ENCODE results near the gene LARGE1. TPM values are rescaled to one million over a fixed set of nuclear protein-coding genes. Genes with fewer than 3 reads are reported as not detected.

Gene LARGE1
- total and polyA plus RNA-seq, 2 experiments from 2014 or later: 21.2 to 23.6 TPM

DNA sequence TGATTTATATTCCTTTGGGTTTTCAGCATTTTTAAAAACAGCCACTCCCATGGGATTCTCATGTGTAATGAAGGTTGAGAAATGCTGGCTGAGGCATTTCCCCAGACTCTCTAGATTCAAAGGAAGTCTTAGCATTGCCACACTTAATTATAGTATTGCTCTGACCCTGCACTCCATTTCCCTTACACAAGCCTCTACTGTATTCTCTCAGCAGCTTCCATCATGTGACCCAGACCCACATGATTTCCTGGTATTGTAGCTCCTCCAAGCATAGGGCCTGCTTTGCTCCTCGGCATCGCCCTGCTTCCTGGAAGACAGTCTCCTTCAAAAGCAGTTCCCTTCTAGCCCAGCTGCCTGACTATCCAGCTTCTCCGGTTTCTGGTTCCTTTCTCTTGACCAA, 261.5 kb downstream of the LARGE1 start:
- Histone ChIP-seq H3K27ac (peak overlapping the region; percentile 8), H4K20me1 (ENCODE audit: insufficient read depth, poor library complexity, severe bottlenecking) (no peaks in the 10 kb centered on the region), H3K4me3 (no peak overlapping the region), H3K9me2 (replicated peaks; ENCODE audit: insufficient read depth) (no peaks in the 10 kb centered on the region), H2AFZ (no peak overlapping the region), H3K27me3 (no peaks in the 10 kb centered on the region), H3K4me2 (no peak overlapping the region), H3K36me3 (replicated peaks; ENCODE audit: insufficient read depth, low read depth) (no peaks in the 10 kb centered on the region), H3K9me3 (ENCODE audit: low read depth) (no peaks in the 10 kb centered on the region), H3K79me2 (peaks cover 3% of the 10 kb centered on the region), H3K4me1 (ENCODE audit: insufficient read depth) (peaks cover 10% of the 10 kb centered on the region)
- WGBS (ENCODE audit: low lambda C conversion rate, missing lambda C conversion rate): 80% methylated on average over 3 of the region's 3 CpGs
- DNase-seq (ENCODE audit: low spot score): peak; percentile 39
- TF ChIP-seq EZH2phosphoT487 (IDR thresholded peaks at IDR 0.05; ENCODE audit: low read depth, severe bottlenecking, unreplicated experiment) (no peak), EZH2 (IDR thresholded peaks at IDR 0.05; ENCODE audit: borderline replicate concordance) (no peak)
- TF ChIP-seq, protein P1, sequence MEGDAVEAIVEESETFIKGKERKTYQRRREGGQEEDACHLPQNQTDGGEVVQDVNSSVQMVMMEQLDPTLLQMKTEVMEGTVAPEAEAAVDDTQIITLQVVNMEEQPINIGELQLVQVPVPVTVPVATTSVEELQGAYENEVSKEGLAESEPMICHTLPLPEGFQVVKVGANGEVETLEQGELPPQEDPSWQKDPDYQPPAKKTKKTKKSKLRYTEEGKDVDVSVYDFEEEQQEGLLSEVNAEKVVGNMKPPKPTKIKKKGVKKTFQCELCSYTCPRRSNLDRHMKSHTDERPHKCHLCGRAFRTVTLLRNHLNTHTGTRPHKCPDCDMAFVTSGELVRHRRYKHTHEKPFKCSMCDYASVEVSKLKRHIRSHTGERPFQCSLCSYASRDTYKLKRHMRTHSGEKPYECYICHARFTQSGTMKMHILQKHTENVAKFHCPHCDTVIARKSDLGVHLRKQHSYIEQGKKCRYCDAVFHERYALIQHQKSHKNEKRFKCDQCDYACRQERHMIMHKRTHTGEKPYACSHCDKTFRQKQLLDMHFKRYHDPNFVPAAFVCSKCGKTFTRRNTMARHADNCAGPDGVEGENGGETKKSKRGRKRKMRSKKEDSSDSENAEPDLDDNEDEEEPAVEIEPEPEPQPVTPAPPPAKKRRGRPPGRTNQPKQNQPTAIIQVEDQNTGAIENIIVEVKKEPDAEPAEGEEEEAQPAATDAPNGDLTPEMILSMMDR (IDR thresholded peaks at IDR 0.05; ENCODE audit: poor library complexity): no peak

DNA sequence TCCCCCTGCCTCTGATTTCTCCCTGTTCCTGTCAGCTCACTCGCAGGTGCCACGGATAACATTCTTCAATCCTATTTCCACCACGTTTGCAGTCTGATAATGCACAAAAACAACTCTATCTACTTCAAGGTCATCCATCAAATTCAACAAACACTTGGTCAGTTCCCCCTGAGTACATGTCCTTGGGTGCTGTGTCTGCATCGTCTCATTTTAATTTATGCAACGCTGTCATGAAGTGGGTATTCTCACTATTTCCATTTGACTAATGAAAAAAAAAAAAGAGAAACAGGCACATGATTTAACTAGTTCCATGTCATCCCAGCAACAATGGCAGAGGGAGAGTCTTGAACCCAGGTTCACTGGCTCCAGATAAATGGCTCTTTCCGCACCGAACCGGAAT, 262.6 kb downstream of the LARGE1 start:
- Histone ChIP-seq H2AFZ (no peak overlapping the region), H3K79me2 (peaks cover 3% of the 10 kb centered on the region), H4K20me1 (ENCODE audit: insufficient read depth, poor library complexity, severe bottlenecking) (no peaks in the 10 kb centered on the region), H3K4me3 (no peak overlapping the region), H3K27ac (no peak overlapping the region), H3K36me3 (replicated peaks; ENCODE audit: insufficient read depth, low read depth) (no peaks in the 10 kb centered on the region), H3K27me3 (no peaks in the 10 kb centered on the region), H3K9me3 (ENCODE audit: low read depth) (no peaks in the 10 kb centered on the region), H3K9me2 (replicated peaks; ENCODE audit: insufficient read depth) (no peaks in the 10 kb centered on the region), H3K4me2 (no peak overlapping the region), H3K4me1 (ENCODE audit: insufficient read depth) (peaks cover 17% of the 10 kb centered on the region)
- TF ChIP-seq EZH2 (IDR thresholded peaks at IDR 0.05; ENCODE audit: borderline replicate concordance) (no peak), EZH2phosphoT487 (IDR thresholded peaks at IDR 0.05; ENCODE audit: low read depth, severe bottlenecking, unreplicated experiment) (no peak)
- TF ChIP-seq, protein P1 (IDR thresholded peaks at IDR 0.05; ENCODE audit: poor library complexity): no peak
- no peak for DNase-seq (ENCODE audit: low spot score)
- 87% methylated on average over 8 of the region's 8 CpGs for WGBS (ENCODE audit: low lambda C conversion rate, missing lambda C conversion rate)

DNA sequence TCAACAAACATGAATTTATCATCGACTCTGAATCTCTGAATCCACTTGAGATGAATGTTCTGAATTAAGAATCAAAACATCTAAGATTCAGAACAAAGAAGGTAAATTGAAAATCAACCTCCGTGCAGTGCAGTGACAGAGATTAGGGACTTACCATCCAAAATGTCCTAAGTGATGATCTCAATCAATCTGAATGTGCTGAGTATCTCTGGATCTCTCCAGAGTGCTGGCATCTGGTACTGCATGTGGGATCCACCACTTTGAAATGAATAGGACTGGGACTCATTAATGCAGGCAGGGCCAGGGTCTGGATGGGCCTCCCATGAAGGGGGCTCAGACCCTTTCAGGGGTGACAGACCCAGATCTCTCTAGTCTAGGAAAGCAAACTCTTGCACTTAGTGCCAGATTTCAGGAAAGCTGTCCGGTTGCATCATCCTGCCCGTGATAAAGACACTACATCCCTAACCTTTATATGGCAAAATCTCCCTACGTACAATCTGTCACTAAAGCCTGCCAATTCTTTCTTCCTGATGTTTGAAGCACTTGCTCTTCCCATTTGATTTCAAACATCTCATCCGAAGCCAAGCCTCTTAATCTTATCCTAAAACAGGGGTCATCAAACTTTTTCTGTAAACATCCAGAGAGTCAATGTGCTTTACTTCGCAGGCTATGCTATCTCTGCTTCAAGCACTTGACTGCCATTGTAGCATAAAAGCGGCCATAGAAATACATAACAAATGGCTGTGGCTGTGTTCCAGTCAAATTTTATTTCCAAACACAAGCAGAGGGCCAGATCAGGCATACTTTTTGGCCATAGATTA, 263.3 kb downstream of the LARGE1 start:
- Histone ChIP-seq H3K36me3 (replicated peaks; ENCODE audit: insufficient read depth, low read depth) (no peaks in the 10 kb centered on the region), H3K79me2 (peaks cover 3% of the 10 kb centered on the region)

More for the DNA sequence above, 263.3 kb downstream of the LARGE1 start:
- peaks cover 17% of the 10 kb centered on the region for H3K4me1 ChIP-seq (ENCODE audit: insufficient read depth)
- no peak overlapping the region for H3K27ac ChIP-seq
- H3K4me3 ChIP-seq: no peak overlapping the region
- no peaks in the 10 kb centered on the region for H4K20me1 ChIP-seq (ENCODE audit: insufficient read depth, poor library complexity, severe bottlenecking)
- WGBS (ENCODE audit: low lambda C conversion rate, missing lambda C conversion rate): 85% methylated on average over 8 of the region's 8 CpGs
- TF ChIP-seq, protein P1 (IDR thresholded peaks at IDR 0.05; ENCODE audit: poor library complexity): no peak
- TF ChIP-seq EZH2phosphoT487 (IDR thresholded peaks at IDR 0.05; ENCODE audit: low read depth, severe bottlenecking, unreplicated experiment): no peak
- no peak for TF ChIP-seq EZH2 (IDR thresholded peaks at IDR 0.05; ENCODE audit: borderline replicate concordance)
- H3K9me2 ChIP-seq (replicated peaks; ENCODE audit: insufficient read depth): no peaks in the 10 kb centered on the region
- DNase-seq (ENCODE audit: low spot score): no peak
- H2AFZ ChIP-seq: no peak overlapping the region
- H3K4me2 ChIP-seq: no peak overlapping the region
- H3K27me3 ChIP-seq: no peaks in the 10 kb centered on the region
- H3K9me3 ChIP-seq (ENCODE audit: low read depth): no peaks in the 10 kb centered on the region

Measured in hepatocyte (in vitro differentiated cells).